Lung (tissue), 12 donors: ENCODE data around the gene AMDHD2. TPM values are rescaled to one million over a fixed set of nuclear protein-coding genes. Genes with fewer than 3 reads are reported as not detected.
A peak's percentile ranks its signal among the peaks of the same experiment; 100 is the strongest.

Experiments used
- ATAC-seq: fragments of 200-7000 bp; cut with Tn5 transposase; one replicate; pipeline ENCODE4 v1.9.1; 2020; ENCODE audit warnings: moderate number of reproducible peaks; ENCODE audit not compliant: insufficient read depth, low FRiP score
- DNase-seq, 3 donors: peaks; one replicate each; pipeline ENCODE4 v3.0.0-alpha.2; 2013 to 2017
- H3K27ac ChIP-seq, 2 donors: one replicate each; pipeline ENCODE4 v1.5.1; 2013; ENCODE audit warnings: mild to moderate bottlenecking in 2 of 2, moderate library complexity in 2 of 2, control low read depth in 1 of 2, inconsistent platforms in 1 of 2, low read depth in 1 of 2, low read length in 1 of 2
- H3K27me3 ChIP-seq, 3 donors: one replicate each; pipeline ENCODE4 v1.5.1; 2013; ENCODE audit warnings: low read length in 2 of 3; ENCODE audit not compliant: control insufficient read depth in 3 of 3, insufficient read depth in 3 of 3
- H3K36me3 ChIP-seq, 4 donors: one replicate each; pipeline ENCODE4 v1.5.1; 2013; ENCODE audit warnings: low read length in 4 of 4, mild to moderate bottlenecking in 1 of 4, moderate library complexity in 1 of 4; ENCODE audit not compliant: control insufficient read depth in 4 of 4, insufficient read depth in 4 of 4
- H3K4me1 ChIP-seq, 5 donors: one replicate each; pipeline ENCODE4 v1.5.1; 2013; ENCODE audit warnings: low read length in 5 of 5, mild to moderate bottlenecking in 2 of 5, moderate library complexity in 1 of 5; ENCODE audit not compliant: control insufficient read depth in 5 of 5, insufficient read depth in 5 of 5
- H3K4me3 ChIP-seq: one replicate; pipeline ENCODE4 v1.5.1; 2013; ENCODE audit warnings: mild to moderate bottlenecking, control low read depth, moderate library complexity
- H3K9ac ChIP-seq, 2 donors: one replicate each; pipeline ENCODE4 v1.5.1; 2013; ENCODE audit warnings: low read length in 2 of 2, control low read depth in 1 of 2; ENCODE audit not compliant: insufficient read depth in 1 of 2
- H3K9me3 ChIP-seq, 4 donors: one replicate each; pipeline ENCODE4 v1.5.1; 2013; ENCODE audit warnings: low read length in 3 of 4, mild to moderate bottlenecking in 1 of 4, moderate library complexity in 1 of 4; ENCODE audit not compliant: control insufficient read depth in 4 of 4, insufficient read depth in 3 of 4
- WGBS, 2 donors: extraction: QIAGEN DNeasy Blood & Tissue Kit; methylation state at CpG; one replicate each; pipeline ENCODE4 v1.1.7; 2013; 5-methylcytosine and 5-hydroxymethylcytosine counted together
- polyA plus RNA-seq, 2 donors: library from polyadenylated mRNA; stranded (reverse); fragments of 200-250 nt; gene quantifications; one replicate each; pipeline ENCODE4 v1.2.1, GENCODE V29; 2013
- total RNA-seq, 2 donors: library from RNA; depleted of rRNA in 1 of 2; stranded (reverse); fragments of >200 nt in 1 of 2; gene quantifications; one replicate each; pipeline ENCODE4 v1.2.1, GENCODE V29; 2014 to 2021
- TF ChIP-seq, protein P1 (sequence below): IDR thresholded peaks from 2 replicates; pipeline ENCODE4 v1.5.1; 2012; ENCODE audit warnings: mild to moderate bottlenecking; ENCODE audit errors: control extremely low read depth, extremely low read depth
- donor health status: control.
- donor health status: control.
- donor health status: Bipolar disorder and iron deficiency.
- donor health status: healthy.
- donor health status: DM: yes; HTN: yes; CAD: no.

Gene AMDHD2
- total and polyA plus RNA-seq, 4 donors: 27.2 to 60.4 (median 51.9) TPM

- Histone ChIP-seq H3K27me3 (peaks cover 0 to 8% (median 0%) of the 10 kb centered on the region in 3 donors), H3K9ac (no peak overlapping the region), H3K27ac (no peak overlapping the region), H3K4me1 (peaks cover 8 to 74% (median 23%) of the 10 kb centered on the region in 5 donors), H3K4me3 (no peak overlapping the region), H3K36me3 (peaks cover 0 to 2% (median 0%) of the 10 kb centered on the region in 4 donors), H3K9me3 (no peaks in the 10 kb centered on the region)
- TF ChIP-seq, protein P1, sequence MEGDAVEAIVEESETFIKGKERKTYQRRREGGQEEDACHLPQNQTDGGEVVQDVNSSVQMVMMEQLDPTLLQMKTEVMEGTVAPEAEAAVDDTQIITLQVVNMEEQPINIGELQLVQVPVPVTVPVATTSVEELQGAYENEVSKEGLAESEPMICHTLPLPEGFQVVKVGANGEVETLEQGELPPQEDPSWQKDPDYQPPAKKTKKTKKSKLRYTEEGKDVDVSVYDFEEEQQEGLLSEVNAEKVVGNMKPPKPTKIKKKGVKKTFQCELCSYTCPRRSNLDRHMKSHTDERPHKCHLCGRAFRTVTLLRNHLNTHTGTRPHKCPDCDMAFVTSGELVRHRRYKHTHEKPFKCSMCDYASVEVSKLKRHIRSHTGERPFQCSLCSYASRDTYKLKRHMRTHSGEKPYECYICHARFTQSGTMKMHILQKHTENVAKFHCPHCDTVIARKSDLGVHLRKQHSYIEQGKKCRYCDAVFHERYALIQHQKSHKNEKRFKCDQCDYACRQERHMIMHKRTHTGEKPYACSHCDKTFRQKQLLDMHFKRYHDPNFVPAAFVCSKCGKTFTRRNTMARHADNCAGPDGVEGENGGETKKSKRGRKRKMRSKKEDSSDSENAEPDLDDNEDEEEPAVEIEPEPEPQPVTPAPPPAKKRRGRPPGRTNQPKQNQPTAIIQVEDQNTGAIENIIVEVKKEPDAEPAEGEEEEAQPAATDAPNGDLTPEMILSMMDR: no peak
- ATAC-seq: no peak
- no peak for DNase-seq
- WGBS, 2 donors: 1 to 5% methylated on average over 43 to 49 of the region's 49 CpGs
Observed at GRCh38 chr16:2473446-2473926, 46.7 kb upstream of the AMDHD2 start.

GRCh38 chr16:2473999-2474876, 45.9 kb upstream of the AMDHD2 start:
- Histone ChIP-seq H3K9ac (no peak overlapping the region), H3K27me3 (peaks cover 0 to 4% (median 0%) of the 10 kb centered on the region in 3 donors), H3K4me1 (peaks cover 8 to 67% (median 18%) of the 10 kb centered on the region in 5 donors), H3K4me3 (peak overlapping the region; percentile 65), H3K9me3 (no peaks in the 10 kb centered on the region), H3K36me3 (peaks cover 0 to 2% (median 0%) of the 10 kb centered on the region in 4 donors), H3K27ac (peak overlapping the region; percentile 87 to 89)
- DNase-seq (peak in 2 of 3 donors; percentile 46 to 66), ATAC-seq (peak; percentile 37)
- TF ChIP-seq, protein P1: peak; percentile 59
- 0 to 1% methylated on average over 89 to 100 of the region's 100 CpGs for WGBS, 2 donors

DNA sequence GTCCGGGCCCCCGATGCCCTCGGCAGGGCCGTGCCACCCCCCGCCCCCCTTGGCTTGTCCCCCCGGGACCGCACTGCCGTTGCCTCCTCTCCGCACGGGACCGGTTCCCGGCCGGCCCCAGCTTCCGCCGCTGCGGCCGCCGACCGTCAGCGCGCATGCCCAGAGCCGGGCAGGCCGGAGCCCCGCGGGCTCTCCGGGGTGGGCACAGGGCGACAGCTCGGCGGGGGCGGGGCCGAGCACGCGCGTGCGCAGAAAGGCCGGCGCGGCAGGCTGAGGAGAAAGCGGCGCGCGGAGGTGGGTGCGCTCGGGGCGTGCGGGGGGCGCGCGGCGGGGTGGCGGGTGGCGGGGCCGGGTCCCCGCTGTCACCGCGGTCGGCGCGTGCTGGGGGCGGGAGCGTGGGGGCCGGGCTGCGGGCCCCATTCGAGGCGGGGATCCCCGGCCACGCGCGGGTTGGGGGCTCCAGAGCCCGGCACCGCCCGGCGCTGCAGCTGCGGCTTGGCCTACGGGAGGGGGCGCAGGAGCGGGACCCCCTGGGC, 45.2 kb upstream of the AMDHD2 start, which contains the start of gene TBC1D24:
TSS of gene TBC1D24 (plus strand) at position 251 of the 536 bp plus-strand sequence. CDS start 21,022 bp downstream, outside the sequence.
- Histone ChIP-seq H3K4me1 (peaks cover 8 to 60% (median 18%) of the 10 kb centered on the region in 5 donors), H3K4me3 (peak within 1 kb of the TSS; percentile 65), H3K27me3 (peaks cover 0 to 2% (median 0%) of the 10 kb centered on the region in 3 donors), H3K9me3 (no peaks in the 10 kb centered on the region), H3K27ac (peak within 1 kb of the TSS; percentile 87 to 89), H3K9ac (no peak within 1 kb of the TSS), H3K36me3 (peaks cover 0 to 2% (median 0%) of the 10 kb centered on the region in 4 donors)
- WGBS, 2 donors: 0 to 1% methylated on average over 34 to 77 of the region's 77 CpGs
- ATAC-seq (peak; percentile 84), DNase-seq (peak; percentile 90 to 94 (median 92))
- TF ChIP-seq, protein P1: no peak
